Endothelial cell of umbilical vein (primary cell): Measurements from ENCODE around the gene CGB3. TPM values are rescaled to one million over a fixed set of nuclear protein-coding genes. Genes with fewer than 3 reads are reported as not detected.

Experiments used
- BruUV-seq: library from RNA; stranded (reverse); fragments of 400-500 nt; replicated peaks from 2 replicates; lab custom pipeline; 2021; lab: Mats Ljungman, UMichigan
- CTCF ChIA-PET: fragments of 300-600, 350-600 bp; sonication (Branson Sonifier 250); formaldehyde crosslinking; loops from one replicate; lab custom pipeline; 2021; ENCODE audit warnings: antibody characterized with exemption, inconsistent platforms; lab: Charles Lee
- POLR2A ChIA-PET: fragments of 300-600, 350-600 bp; sonication (Branson Sonifier 250); formaldehyde crosslinking; loops from one replicate; lab custom pipeline; 2021; ENCODE audit warnings: antibody characterized with exemption, inconsistent platforms; lab: Charles Lee
- DNase-seq: peaks from one replicate; pipeline ENCODE4 v3.0.0-alpha.2; 2011; ENCODE audit warnings: low read depth, low spot score
- FAIRE-seq: peaks from 2 replicates; lab custom pipeline; 2011; peaks lifted over from hg19 to GRCh38; lab: Jason Lieb, UNC
- H2AFZ ChIP-seq: 2 replicates; pipeline ENCODE4 v1.6.0; 2012; ENCODE audit warnings: low read depth, low read length, control low read depth, inconsistent platforms
- H3K27ac ChIP-seq: 2 replicates; pipeline ENCODE4 v1.5.1; 2011; ENCODE audit warnings: low read depth, mild to moderate bottlenecking, control low read depth, low read length, moderate library complexity; ENCODE audit not compliant: insufficient read depth
- H3K27me3 ChIP-seq, 2 experiments: 2 replicates each; pipeline versions ENCODE4 v1.6.0 to v1.6.1; 2011; ENCODE audit warnings: low read length in 2 of 2, mixed read lengths in 1 of 2; ENCODE audit not compliant: control insufficient read depth in 2 of 2, insufficient read depth in 2 of 2
- H3K36me3 ChIP-seq, 2 experiments: 2 replicates in 1 of 2; 3 replicates in 1 of 2; pipeline ENCODE4 v1.5.1; 2011; ENCODE audit warnings: low read length in 2 of 2, mild to moderate bottlenecking in 1 of 2, moderate library complexity in 1 of 2; ENCODE audit not compliant: control insufficient read depth in 2 of 2, insufficient read depth in 2 of 2; ENCODE audit errors: extremely low read depth in 1 of 2
- H3K4me1 ChIP-seq: 3 replicates; pipeline ENCODE4 v1.5.1; 2011; ENCODE audit warnings: mild to moderate bottlenecking, low read length; ENCODE audit not compliant: control insufficient read depth, insufficient read depth; ENCODE audit errors: extremely low read depth
- H3K4me2 ChIP-seq: 2 replicates; pipeline ENCODE4 v1.6.1; 2011; ENCODE audit warnings: low read length, control low read depth, mixed read lengths; ENCODE audit not compliant: insufficient read depth
- H3K4me3 ChIP-seq, 3 experiments: fragments of 200-600 bp in 1 of 3; sonication (generic), shearing (Covaris generic) in 1 of 3; replicated peaks in 1 of 3; 2 replicates each; pipeline ENCODE4 v1.5.1; 2011 to 2016; ENCODE audit warnings: control low read depth in 3 of 3, low read length in 3 of 3, mild to moderate bottlenecking in 2 of 3, inconsistent platforms in 1 of 3, low read depth in 1 of 3, moderate library complexity in 1 of 3; ENCODE audit not compliant: insufficient read depth in 1 of 3
- H3K79me2 ChIP-seq: 2 replicates; pipeline ENCODE4 v1.6.0; 2012; ENCODE audit warnings: low read length, inconsistent platforms; ENCODE audit not compliant: control insufficient read depth, insufficient read depth
- H3K9ac ChIP-seq: replicated peaks from 2 replicates; pipeline ENCODE3; 2011; ENCODE audit warnings: low read length, control low read depth; ENCODE audit not compliant: insufficient read depth; ENCODE audit errors: extremely low read depth
- H3K9me1 ChIP-seq: replicated peaks from 3 replicates; pipeline ENCODE4 v1.6.0; 2011; ENCODE audit warnings: mild to moderate bottlenecking, low read length; ENCODE audit not compliant: control insufficient read depth, insufficient read depth; ENCODE audit errors: extremely low read depth
- H3K9me3 ChIP-seq: replicated peaks from 2 replicates; pipeline ENCODE4 v1.5.1; 2012; ENCODE audit warnings: low read length, inconsistent platforms; ENCODE audit not compliant: control insufficient read depth, insufficient read depth
- H4K20me1 ChIP-seq: replicated peaks from 2 replicates; pipeline ENCODE3; 2011; ENCODE audit warnings: mild to moderate bottlenecking, low read length; ENCODE audit not compliant: control insufficient read depth, insufficient read depth; ENCODE audit errors: extremely low read depth
- CTCF ChIP-seq, 2 donors: IDR thresholded peaks; 1 replicate in 1 of 2; 2 replicates in 1 of 2; pipeline ENCODE4 v1.5.1; 2011; ENCODE audit warnings: low read length in 2 of 2, mild to moderate bottlenecking in 2 of 2, moderate library complexity in 2 of 2, control low read depth in 1 of 2, inconsistent platforms in 1 of 2, low read depth in 1 of 2; ENCODE audit not compliant: insufficient read depth in 1 of 2; ENCODE audit errors: extremely low read depth in 1 of 2
- EZH2 ChIP-seq: IDR thresholded peaks from 2 replicates; pipeline ENCODE4 v1.6.1; 2012; ENCODE audit warnings: borderline replicate concordance, low read depth, mild to moderate bottlenecking, moderate library complexity, low read length, inconsistent platforms; ENCODE audit not compliant: severe bottlenecking
- FOS ChIP-seq: IDR thresholded peaks from 2 replicates; pipeline ENCODE4 v1.6.1; 2011; ENCODE audit warnings: mild to moderate bottlenecking, low read length, moderate library complexity, borderline replicate concordance; ENCODE audit not compliant: insufficient read depth
- GATA2 ChIP-seq: IDR thresholded peaks from 2 replicates; pipeline ENCODE4 v1.7.0; 2011; ENCODE audit warnings: low read depth, mild to moderate bottlenecking, moderate library complexity, mixed read lengths, low read length; ENCODE audit not compliant: insufficient read length, insufficient read depth
- JUN ChIP-seq: IDR thresholded peaks from 2 replicates; pipeline ENCODE4 v1.6.1; 2011; ENCODE audit warnings: borderline replicate concordance, low read depth; ENCODE audit not compliant: insufficient read length, insufficient read depth
- MAX ChIP-seq: IDR thresholded peaks from 2 replicates; pipeline ENCODE4 v1.6.1; 2011; ENCODE audit not compliant: insufficient read depth, insufficient read length
- MYC ChIP-seq: IDR thresholded peaks from one replicate; pipeline ENCODE4 v1.6.1; 2011; ENCODE audit warnings: mild to moderate bottlenecking, low read depth, low read length
- POLR2A ChIP-seq: IDR thresholded peaks from 2 replicates; pipeline ENCODE4 v1.6.1; 2012; ENCODE audit warnings: low read depth, mild to moderate bottlenecking, control low read depth, low read length
- POLR2AphosphoS5 ChIP-seq: IDR thresholded peaks from 2 replicates; pipeline ENCODE4 v1.6.1; 2012; ENCODE audit warnings: low read depth, mild to moderate bottlenecking, control low read depth, low read length, moderate library complexity; ENCODE audit not compliant: insufficient read depth
- dilution Hi-C: fragments of 300-500 bp; cut with MboI; formaldehyde crosslinking; loops from one replicate; pipeline ENCODE4 v1.15.0; 2019; ENCODE audit warnings: low sequenced_read_pairs; ENCODE audit not compliant: extremely low pct_ligation_motif_present
- intact Hi-C: fragments of 100-400 bp; cut with micrococcal nuclease; formaldehyde crosslinking; loops from one replicate; pipeline ENCODE4 v1.10.0; 2022
- polyA plus RNA-seq, 4 experiments: library from polyadenylated mRNA; depleted of rRNA in 3 of 4; stranded (reverse) in 3 of 4; unstranded in 1 of 4; fragments of >200 nt; gene quantifications; 2 replicates each; pipeline versions ENCODE4 v1.2.1 to v1.2.3, GENCODE V29; 2011 to 2012; ENCODE audit warnings: missing spikeins in 1 of 4
- total RNA-seq: library from RNA; stranded (reverse); gene quantifications from 2 replicates; pipeline ENCODE4 v1.2.3, GENCODE V29; 2021

The CGB3 gene
- total and polyA plus RNA-seq, 2 donors (not counting 3 experiments of a cell fraction or from before 2014, with no cell fraction given) = not detected

- Histone ChIP-seq H3K36me3 (no peaks in the 10 kb centered on the region), H3K79me2 (peaks cover 59% of the 10 kb centered on the region), H2AFZ (peak overlapping the region; percentile 77), H3K27me3 (no peaks in the 10 kb centered on the region), H3K4me3 (peak overlapping the region; percentile 66 to 88 (median 79)), H3K9me3 (no peaks in the 10 kb centered on the region), H4K20me1 (no peaks in the 10 kb centered on the region), H3K9me1 (no peaks in the 10 kb centered on the region), H3K4me1 (peaks cover 14% of the 10 kb centered on the region), H3K27ac (peak overlapping the region; percentile 61), H3K9ac (peak overlapping the region; percentile 75), H3K4me2 (peak overlapping the region; percentile 91)
- DNase-seq = no peak
- CTCF ChIA-PET = interaction anchor here (0.6 to 3.3 kb wide), 23 partner anchors 16 to 1125 kb away, joined by 3 to 41 read pairs (median 5); partner anchors contain the start of genes LIN7B and PPP1R15A
- BruUV-seq = no TSS peak
- FAIRE-seq = no peak
- TF ChIP-seq MYC (no peak), POLR2AphosphoS5 (no peak), GATA2 (no peak), EZH2 (no peak), POLR2A (no peak), CTCF (IDR thresholded peaks at IDR 0.05; ENCODE audit: extremely low read depth in 1 of 2, insufficient read depth in 1 of 2, low read depth in 1 of 2, low read length in 2 of 2) (no peak), JUN (no peak), FOS (no peak), MAX (no peak)
- intact Hi-C loops (loop anchor here (10.0 kb wide), 2 partner anchors 161 to 359 kb away; partner anchors contain the start of genes DBP, HRC and TRPM4), dilution Hi-C loops (no loop called here)
- POLR2A ChIA-PET = interaction anchor here (1.2 to 1.5 kb wide), 3 partner anchors 17 to 375 kb away, joined by 3 to 6 read pairs (median 3); partner anchors contain the start of genes RPL18 and SPHK2
These were observed 30.1 kb downstream of the CGB3 start for GRCh38 chr19:48994035-48994386.
